ENCODE data around the gene MAP7D1. TPM values are rescaled to one million over a fixed set of nuclear protein-coding genes. Genes with fewer than 3 reads are reported as not detected.
A peak's percentile ranks its signal among the peaks of the same experiment; 100 is the strongest.

The MAP7D1 gene
- total and polyA plus RNA-seq, 2 experiments from 2014 or later, result 141 to 239 TPM

DNA sequence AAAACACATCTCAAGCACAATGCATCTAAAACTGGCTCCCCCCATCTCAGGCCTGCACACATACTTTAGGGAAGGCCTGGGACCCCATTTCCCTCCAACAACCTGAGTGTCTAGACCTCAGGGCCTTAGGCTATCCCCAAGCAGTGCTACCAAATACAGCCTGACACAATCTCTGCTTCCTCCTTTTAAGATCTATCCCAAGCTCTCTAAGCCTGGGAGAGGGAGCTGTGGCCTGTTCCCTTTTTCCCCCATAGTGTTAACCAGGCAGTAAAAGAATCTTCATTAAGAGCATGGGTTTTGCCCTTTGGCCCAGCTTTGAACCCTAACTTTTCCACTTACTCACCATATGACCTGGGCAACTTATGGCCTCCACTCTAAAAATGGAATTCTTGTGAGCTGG is 20.2 kb upstream of the MAP7D1 start:
- Histone ChIP-seq H3K27me3 (no peaks in the 10 kb centered on the region), H3K27ac (peak overlapping the region; percentile 34), H3K4me3 (no peak overlapping the region), H3K9me3 (ENCODE audit: low read depth) (no peaks in the 10 kb centered on the region), H3K4me1 (ENCODE audit: low read depth) (no peaks in the 10 kb centered on the region), H3K36me3 (peaks cover 14% of the 10 kb centered on the region)
- TF ChIP-seq, protein P1, sequence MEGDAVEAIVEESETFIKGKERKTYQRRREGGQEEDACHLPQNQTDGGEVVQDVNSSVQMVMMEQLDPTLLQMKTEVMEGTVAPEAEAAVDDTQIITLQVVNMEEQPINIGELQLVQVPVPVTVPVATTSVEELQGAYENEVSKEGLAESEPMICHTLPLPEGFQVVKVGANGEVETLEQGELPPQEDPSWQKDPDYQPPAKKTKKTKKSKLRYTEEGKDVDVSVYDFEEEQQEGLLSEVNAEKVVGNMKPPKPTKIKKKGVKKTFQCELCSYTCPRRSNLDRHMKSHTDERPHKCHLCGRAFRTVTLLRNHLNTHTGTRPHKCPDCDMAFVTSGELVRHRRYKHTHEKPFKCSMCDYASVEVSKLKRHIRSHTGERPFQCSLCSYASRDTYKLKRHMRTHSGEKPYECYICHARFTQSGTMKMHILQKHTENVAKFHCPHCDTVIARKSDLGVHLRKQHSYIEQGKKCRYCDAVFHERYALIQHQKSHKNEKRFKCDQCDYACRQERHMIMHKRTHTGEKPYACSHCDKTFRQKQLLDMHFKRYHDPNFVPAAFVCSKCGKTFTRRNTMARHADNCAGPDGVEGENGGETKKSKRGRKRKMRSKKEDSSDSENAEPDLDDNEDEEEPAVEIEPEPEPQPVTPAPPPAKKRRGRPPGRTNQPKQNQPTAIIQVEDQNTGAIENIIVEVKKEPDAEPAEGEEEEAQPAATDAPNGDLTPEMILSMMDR (IDR thresholded peaks at IDR 0.05; ENCODE audit: low read depth, low read length), result no peak
- no peak for DNase-seq (ENCODE audit: low read depth in 1 of 2, low spot score in 1 of 2)

DNA sequence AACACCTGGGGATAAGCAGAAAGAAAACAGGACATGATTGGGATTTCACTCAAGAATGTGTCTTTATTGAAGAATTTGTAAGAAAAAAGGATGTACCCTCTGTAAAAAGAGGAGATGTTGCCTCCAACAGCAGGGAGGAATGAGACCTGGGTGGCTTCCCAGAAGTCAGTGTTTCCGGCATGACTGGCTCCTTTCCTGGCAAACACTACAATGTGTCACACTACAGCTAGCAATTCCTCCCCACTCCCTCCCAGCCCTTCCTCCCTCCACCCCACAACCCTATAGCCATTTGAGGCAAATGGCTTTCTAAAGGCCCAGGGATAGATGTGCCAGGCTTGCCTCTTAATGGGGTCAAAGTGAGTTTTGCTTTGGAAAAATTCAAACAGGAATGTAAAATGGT is 19.4 kb upstream of the MAP7D1 start:
- no peaks in the 10 kb centered on the region for H3K9me3 ChIP-seq (ENCODE audit: low read depth)
- H3K4me1 ChIP-seq (ENCODE audit: low read depth), result no peaks in the 10 kb centered on the region
- no peaks in the 10 kb centered on the region for H3K27me3 ChIP-seq
- H3K36me3 ChIP-seq, result peaks cover 14% of the 10 kb centered on the region
- TF ChIP-seq, protein P1 (IDR thresholded peaks at IDR 0.05; ENCODE audit: low read depth, low read length), result no peak
- no peak overlapping the region for H3K27ac ChIP-seq
- DNase-seq (ENCODE audit: low read depth in 1 of 2, low spot score in 1 of 2), result peak in 1 of 2 donors; percentile 87
- no peak overlapping the region for H3K4me3 ChIP-seq

DNA sequence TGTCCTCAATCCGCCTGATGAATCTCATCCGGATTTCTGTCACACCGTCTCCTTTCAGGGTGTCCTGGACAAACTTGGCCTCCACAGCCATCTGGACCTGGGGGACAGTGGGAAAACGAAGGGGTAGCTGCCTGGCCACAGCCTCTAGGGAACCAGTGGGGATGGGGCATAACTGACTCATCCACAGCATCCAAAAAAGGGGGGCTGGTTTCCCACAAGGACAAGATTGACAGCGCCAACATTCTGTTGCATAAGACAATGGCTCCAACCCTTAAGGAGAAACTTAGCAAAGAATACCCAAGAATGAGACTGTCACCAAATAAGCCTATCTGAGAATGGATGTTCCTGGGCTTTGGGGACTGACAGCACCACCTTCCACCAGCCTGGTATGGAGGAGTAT is 18.7 kb upstream of the MAP7D1 start:
- H3K4me1 ChIP-seq (ENCODE audit: low read depth), result no peaks in the 10 kb centered on the region
- H3K27me3 ChIP-seq, result no peaks in the 10 kb centered on the region
- no peak overlapping the region for H3K27ac ChIP-seq
- TF ChIP-seq, protein P1 (IDR thresholded peaks at IDR 0.05; ENCODE audit: low read depth, low read length), result no peak
- H3K36me3 ChIP-seq, result peaks cover 14% of the 10 kb centered on the region
- no peak overlapping the region for H3K4me3 ChIP-seq
- no peaks in the 10 kb centered on the region for H3K9me3 ChIP-seq (ENCODE audit: low read depth)
- peak in 1 of 2 donors; percentile 19 for DNase-seq (ENCODE audit: low read depth in 1 of 2, low spot score in 1 of 2)

DNA sequence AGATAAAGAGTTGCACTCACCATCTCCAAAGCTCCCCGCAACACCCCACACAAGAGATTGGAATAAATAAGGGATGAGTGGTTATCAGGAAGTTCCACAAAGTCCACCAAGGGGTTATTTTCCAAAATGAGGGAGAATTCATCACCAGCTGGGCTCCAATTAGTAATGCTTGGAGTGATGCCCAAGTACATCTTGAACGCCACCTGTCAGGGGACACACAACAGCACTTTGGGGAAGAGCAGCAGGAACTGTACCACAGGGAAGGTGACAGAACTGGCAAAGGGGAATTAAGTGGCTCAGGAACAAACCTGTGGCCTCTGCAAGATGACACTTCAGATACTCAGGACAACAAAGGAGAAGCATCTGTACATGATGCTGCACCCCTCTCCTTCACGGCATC is 18.2 kb upstream of the MAP7D1 start:
- H3K36me3 ChIP-seq, result peaks cover 14% of the 10 kb centered on the region
- H3K4me3 ChIP-seq, result no peak overlapping the region
- H3K27ac ChIP-seq, result no peak overlapping the region
- TF ChIP-seq, protein P1 (IDR thresholded peaks at IDR 0.05; ENCODE audit: low read depth, low read length), result no peak
- no peak for DNase-seq (ENCODE audit: low read depth in 1 of 2, low spot score in 1 of 2)
- H3K27me3 ChIP-seq, result no peaks in the 10 kb centered on the region
- no peaks in the 10 kb centered on the region for H3K9me3 ChIP-seq (ENCODE audit: low read depth)
- H3K4me1 ChIP-seq (ENCODE audit: low read depth), result no peaks in the 10 kb centered on the region

DNA sequence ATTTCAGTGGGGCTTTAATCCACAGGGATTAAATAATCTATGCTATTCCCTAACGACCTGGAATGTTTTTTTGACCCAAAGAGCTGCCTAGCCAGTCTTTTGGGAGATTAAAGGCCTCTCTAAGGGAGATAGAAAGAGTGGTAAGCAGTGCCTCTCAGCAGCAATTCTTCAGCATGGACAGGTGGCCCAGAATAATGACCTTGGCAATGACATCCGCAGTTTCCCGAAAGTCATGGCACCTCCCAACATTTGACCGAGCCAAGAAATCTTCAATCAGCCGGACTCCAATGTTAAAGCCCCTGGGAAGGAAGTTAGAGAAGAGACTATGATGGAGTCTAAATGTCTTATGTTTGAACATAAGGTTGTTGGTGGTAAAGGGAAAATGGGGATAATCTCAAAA is 16.4 kb upstream of the MAP7D1 start:
- TF ChIP-seq, protein P1 (IDR thresholded peaks at IDR 0.05; ENCODE audit: low read depth, low read length), result no peak
- Histone ChIP-seq H3K4me1 (ENCODE audit: low read depth) (no peaks in the 10 kb centered on the region), H3K36me3 (peaks cover 14% of the 10 kb centered on the region), H3K9me3 (ENCODE audit: low read depth) (no peaks in the 10 kb centered on the region), H3K27ac (no peak overlapping the region), H3K27me3 (no peaks in the 10 kb centered on the region), H3K4me3 (no peak overlapping the region)
- DNase-seq (ENCODE audit: low read depth in 1 of 2, low spot score in 1 of 2), result no peak

DNA sequence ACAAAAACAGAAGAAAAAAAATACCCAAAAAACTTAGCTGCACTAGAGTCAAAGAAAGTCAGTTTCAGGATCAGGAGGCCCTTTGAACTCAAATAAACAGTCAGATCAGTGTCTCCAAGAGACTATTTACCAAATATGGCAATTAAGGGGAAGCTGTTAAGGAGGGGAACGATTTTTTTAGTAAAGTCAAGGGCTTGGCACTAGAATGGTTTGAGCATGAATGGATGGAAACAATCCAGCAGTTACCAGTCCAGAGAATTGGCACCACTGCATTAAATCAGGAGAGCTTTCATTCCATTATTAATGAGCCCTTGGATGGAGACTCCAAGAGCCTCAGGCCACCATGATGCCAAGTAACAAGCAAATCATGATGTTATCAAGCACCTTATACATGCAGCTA is 13.8 kb upstream of the MAP7D1 start:
- Histone ChIP-seq H3K4me3 (no peak overlapping the region), H3K4me1 (ENCODE audit: low read depth) (no peaks in the 10 kb centered on the region), H3K9me3 (ENCODE audit: low read depth) (no peaks in the 10 kb centered on the region), H3K27ac (no peak overlapping the region), H3K27me3 (no peaks in the 10 kb centered on the region), H3K36me3 (peaks cover 11% of the 10 kb centered on the region)
- DNase-seq (ENCODE audit: low read depth in 1 of 2, low spot score in 1 of 2), result no peak
- TF ChIP-seq, protein P1 (IDR thresholded peaks at IDR 0.05; ENCODE audit: low read depth, low read length), result no peak
